Measurements from ENCODE around the gene ABHD17A.

- TF ChIP-seq CTCF (IDR thresholded peaks at IDR 0.05): no peak
- no peak for TF ChIP-seq EZH2phosphoT487 (IDR thresholded peaks at IDR 0.05)
These were observed 37.5 kb upstream of the ABHD17A start for GRCh38 chr19:1922803-1923202.

All from neural progenitor cell (in vitro differentiated cells).